ENCODE data around the gene RNF123.

DNA sequence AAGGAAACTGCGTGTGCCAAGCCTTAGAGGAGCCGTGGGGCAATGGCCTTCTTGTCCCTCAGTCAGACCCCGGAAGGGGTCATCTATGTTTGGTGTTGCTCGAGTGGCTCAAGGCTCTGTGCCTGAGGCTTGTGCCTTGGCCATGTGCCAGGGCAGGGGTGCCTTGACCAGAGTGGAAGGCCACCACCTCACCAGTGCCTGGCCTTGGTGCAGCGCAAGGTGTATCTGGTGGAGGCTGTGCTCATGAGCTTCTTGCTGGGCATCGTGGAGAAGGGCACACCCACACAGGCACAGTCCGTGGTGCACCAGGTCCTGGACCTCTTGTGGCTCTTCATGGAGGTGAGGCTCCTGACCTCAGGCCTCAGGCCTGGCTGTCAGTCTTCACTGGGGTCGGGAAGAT is 10.7 kb downstream of the RNF123 start:
- TF ChIP-seq CTCF (IDR thresholded peaks at IDR 0.05; ENCODE audit: low read depth, low read length) = no peak
- TF ChIP-seq POLR2A (IDR thresholded peaks at IDR 0.05; ENCODE audit: extremely low read depth, insufficient read length) = no peak

Data from NB4 (cell line).